ENCODE measurements around the gene SEC16B.

The SEC16B gene

DNA sequence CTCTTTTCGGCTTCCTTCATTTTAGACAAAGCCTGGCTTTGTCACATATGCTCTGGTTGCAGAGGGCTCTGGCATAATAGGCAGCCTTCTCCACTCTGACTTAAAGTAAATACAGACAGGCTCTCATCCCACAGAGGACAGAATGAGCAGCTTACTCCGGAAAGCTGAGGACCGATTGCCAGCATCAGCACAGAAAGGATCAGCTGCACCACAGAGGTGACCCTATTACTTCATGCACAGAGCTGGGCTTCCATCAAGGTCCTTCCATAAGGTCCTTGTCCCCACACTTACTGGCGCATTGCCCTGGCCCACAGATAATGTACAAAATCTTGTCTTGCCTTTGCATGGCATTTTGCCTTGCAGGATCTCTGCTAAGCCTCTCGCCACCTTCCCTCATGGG lies 67.6 kb downstream of the SEC16B start:
- no peak for DNase-seq (ENCODE audit: low read depth)

DNA sequence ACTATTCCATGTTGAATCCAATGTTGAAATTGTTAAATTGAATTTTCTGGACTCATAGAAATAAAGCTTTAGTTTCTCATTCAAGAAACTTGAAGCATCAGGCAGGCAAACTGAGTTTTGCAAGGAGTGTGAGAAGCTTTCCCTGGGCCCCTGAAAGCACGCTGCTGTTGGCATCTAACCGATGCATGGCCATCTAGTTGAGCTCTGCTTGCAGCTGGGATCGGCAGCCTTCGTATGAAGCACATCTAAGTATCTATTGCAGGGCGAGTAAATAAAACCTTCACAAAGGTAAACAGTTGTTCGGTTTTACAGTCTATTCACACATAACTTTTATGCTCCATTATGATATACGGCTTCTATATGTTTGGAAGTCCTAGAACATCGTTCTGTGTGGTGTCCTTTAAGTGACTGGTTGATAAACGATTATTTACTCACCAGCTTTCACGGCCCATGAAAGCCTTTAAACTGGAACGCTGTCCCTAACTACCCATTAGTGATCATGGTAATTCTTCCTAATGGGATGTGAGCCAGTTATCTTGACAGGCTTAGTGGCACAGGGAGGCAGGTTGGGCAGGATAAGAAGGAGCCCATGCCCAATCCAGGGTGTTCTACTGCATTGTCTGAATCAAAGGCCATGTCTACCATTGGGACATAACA lies 71.7 kb downstream of the SEC16B start:
- no peak for DNase-seq (ENCODE audit: low read depth)

- DNase-seq (ENCODE audit: low read depth): no peak
Measured at GRCh38 chr1:177897281-177897997, 72.4 kb downstream of the SEC16B start.
